SK-N-SH treated with all-trans-retinoic acid at 6 μM for 48 hours (cell line): ENCODE data around the gene GUCY2F.

ENCODE experiments used
- ATAC-seq: fragments of 200-7000 bp; cut with Tn5 transposase; 3 replicates; pipeline ENCODE4 v1.9.1; 2020; ENCODE audit warnings: mild to moderate bottlenecking, moderate library complexity
- BACH2 ChIP-seq: fragments of 250-450 bp; sonication (Bioruptor Pico); IDR thresholded peaks from 2 replicates; pipeline ENCODE4 v1.9.0; 2021; ENCODE audit warnings: mild to moderate bottlenecking, borderline replicate concordance
- CSDC2 ChIP-seq: fragments of 250-450 bp; sonication (Bioruptor Pico); IDR thresholded peaks from 2 replicates; pipeline ENCODE4 v1.5.0; 2020; ENCODE audit warnings: mild to moderate bottlenecking, moderate library complexity
- ESRRG ChIP-seq: fragments of 250-450 bp; sonication (Bioruptor Pico); IDR thresholded peaks from 2 replicates; pipeline ENCODE4 v1.6.1; 2021; ENCODE audit warnings: mild to moderate bottlenecking
- GLIS3 ChIP-seq: fragments of 250-450 bp; sonication (Bioruptor Pico); IDR thresholded peaks from 2 replicates; pipeline ENCODE4 v1.5.0; 2020; ENCODE audit warnings: mild to moderate bottlenecking, moderate library complexity
- ISL1 ChIP-seq: fragments of 250-450 bp; sonication (Bioruptor Pico); IDR thresholded peaks from 2 replicates; pipeline ENCODE4 v2.1.2; 2022; ENCODE audit warnings: mild to moderate bottlenecking, moderate library complexity
- OSR1 ChIP-seq: fragments of 250-450 bp; sonication (Bioruptor Pico); IDR thresholded peaks from 2 replicates; pipeline ENCODE4 v1.8.0; 2022; ENCODE audit warnings: moderate library complexity, mild to moderate bottlenecking, inconsistent platforms
- POU6F1 ChIP-seq: fragments of 250-450 bp; sonication (Bioruptor Pico); IDR thresholded peaks from 2 replicates; pipeline ENCODE4 v1.8.0; 2021; ENCODE audit warnings: low read depth, mild to moderate bottlenecking, moderate library complexity, borderline replicate concordance
- PPARA ChIP-seq: fragments of 250-450 bp; sonication (Bioruptor Pico); IDR thresholded peaks from 2 replicates; pipeline ENCODE4 v1.5.0; 2020; ENCODE audit warnings: mild to moderate bottlenecking, borderline replicate concordance
- RARB ChIP-seq: fragments of 250-450 bp; sonication (Bioruptor Pico); IDR thresholded peaks from 2 replicates; pipeline ENCODE4 v1.8.0; 2021; ENCODE audit warnings: mild to moderate bottlenecking, moderate library complexity
- SNAI2 ChIP-seq: fragments of 250-450 bp; sonication (Bioruptor Pico); IDR thresholded peaks from 2 replicates; pipeline ENCODE4 v1.5.0; 2020; ENCODE audit warnings: mild to moderate bottlenecking, moderate library complexity
- TCF4 ChIP-seq: fragments of 250-450 bp; sonication (Bioruptor Pico); IDR thresholded peaks from 2 replicates; pipeline ENCODE4 v1.8.0; 2021; ENCODE audit warnings: mild to moderate bottlenecking, moderate library complexity, borderline replicate concordance
- TOX ChIP-seq: fragments of 250-450 bp; sonication (Bioruptor Pico); IDR thresholded peaks from 2 replicates; pipeline ENCODE4 v1.8.0; 2021; ENCODE audit warnings: mild to moderate bottlenecking, moderate library complexity, borderline replicate concordance
- ZC3H10 ChIP-seq: fragments of 250-450 bp; sonication (Bioruptor Pico); IDR thresholded peaks from 2 replicates; pipeline ENCODE4 v1.5.1; 2021; ENCODE audit warnings: mild to moderate bottlenecking, moderate library complexity
- ZFP3 ChIP-seq: fragments of 250-450 bp; sonication (Bioruptor Pico); IDR thresholded peaks from 2 replicates; pipeline ENCODE4 v1.5.0; 2020; ENCODE audit warnings: mild to moderate bottlenecking, moderate library complexity
- ZFP30 ChIP-seq: fragments of 450-650 bp; formaldehyde crosslinking; IDR thresholded peaks from 2 replicates; pipeline ENCODE4 v1.5.0; 2022; ENCODE audit warnings: mild to moderate bottlenecking, moderate library complexity
- TF ChIP-seq, protein P1 (sequence below): fragments of 250-450 bp; sonication (Bioruptor Pico); IDR thresholded peaks from 2 replicates; pipeline ENCODE4 v1.8.0; 2020; ENCODE audit warnings: mild to moderate bottlenecking, moderate library complexity, borderline replicate concordance
- TF ChIP-seq, protein P2 (sequence below): fragments of 250-450 bp; sonication (Bioruptor Pico); IDR thresholded peaks from 2 replicates; pipeline ENCODE4 v1.5.0; 2020; ENCODE audit warnings: mild to moderate bottlenecking, moderate library complexity
- TF ChIP-seq, protein P3 (sequence below): fragments of 250-450 bp; sonication (Bioruptor Pico); IDR thresholded peaks from 2 replicates; pipeline ENCODE4 v1.5.1; 2021; ENCODE audit warnings: mild to moderate bottlenecking, moderate library complexity
- TF ChIP-seq, protein P4 (sequence below): fragments of 250-450 bp; sonication (Bioruptor Pico); IDR thresholded peaks from 2 replicates; pipeline ENCODE4 v1.5.1; 2020; ENCODE audit warnings: low read depth, mild to moderate bottlenecking, moderate library complexity

GUCY2F gene

GRCh38 chrX:109441266-109441665 lies 40.6 kb downstream of the GUCY2F start:
- TF ChIP-seq, protein P1, sequence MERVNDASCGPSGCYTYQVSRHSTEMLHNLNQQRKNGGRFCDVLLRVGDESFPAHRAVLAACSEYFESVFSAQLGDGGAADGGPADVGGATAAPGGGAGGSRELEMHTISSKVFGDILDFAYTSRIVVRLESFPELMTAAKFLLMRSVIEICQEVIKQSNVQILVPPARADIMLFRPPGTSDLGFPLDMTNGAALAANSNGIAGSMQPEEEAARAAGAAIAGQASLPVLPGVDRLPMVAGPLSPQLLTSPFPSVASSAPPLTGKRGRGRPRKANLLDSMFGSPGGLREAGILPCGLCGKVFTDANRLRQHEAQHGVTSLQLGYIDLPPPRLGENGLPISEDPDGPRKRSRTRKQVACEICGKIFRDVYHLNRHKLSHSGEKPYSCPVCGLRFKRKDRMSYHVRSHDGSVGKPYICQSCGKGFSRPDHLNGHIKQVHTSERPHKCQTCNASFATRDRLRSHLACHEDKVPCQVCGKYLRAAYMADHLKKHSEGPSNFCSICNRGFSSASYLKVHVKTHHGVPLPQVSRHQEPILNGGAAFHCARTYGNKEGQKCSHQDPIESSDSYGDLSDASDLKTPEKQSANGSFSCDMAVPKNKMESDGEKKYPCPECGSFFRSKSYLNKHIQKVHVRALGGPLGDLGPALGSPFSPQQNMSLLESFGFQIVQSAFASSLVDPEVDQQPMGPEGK (CRISPR knock-in tag) = no peak
- TF ChIP-seq ISL1 (CRISPR knock-in tag) = no peak
- TF ChIP-seq, protein P2, sequence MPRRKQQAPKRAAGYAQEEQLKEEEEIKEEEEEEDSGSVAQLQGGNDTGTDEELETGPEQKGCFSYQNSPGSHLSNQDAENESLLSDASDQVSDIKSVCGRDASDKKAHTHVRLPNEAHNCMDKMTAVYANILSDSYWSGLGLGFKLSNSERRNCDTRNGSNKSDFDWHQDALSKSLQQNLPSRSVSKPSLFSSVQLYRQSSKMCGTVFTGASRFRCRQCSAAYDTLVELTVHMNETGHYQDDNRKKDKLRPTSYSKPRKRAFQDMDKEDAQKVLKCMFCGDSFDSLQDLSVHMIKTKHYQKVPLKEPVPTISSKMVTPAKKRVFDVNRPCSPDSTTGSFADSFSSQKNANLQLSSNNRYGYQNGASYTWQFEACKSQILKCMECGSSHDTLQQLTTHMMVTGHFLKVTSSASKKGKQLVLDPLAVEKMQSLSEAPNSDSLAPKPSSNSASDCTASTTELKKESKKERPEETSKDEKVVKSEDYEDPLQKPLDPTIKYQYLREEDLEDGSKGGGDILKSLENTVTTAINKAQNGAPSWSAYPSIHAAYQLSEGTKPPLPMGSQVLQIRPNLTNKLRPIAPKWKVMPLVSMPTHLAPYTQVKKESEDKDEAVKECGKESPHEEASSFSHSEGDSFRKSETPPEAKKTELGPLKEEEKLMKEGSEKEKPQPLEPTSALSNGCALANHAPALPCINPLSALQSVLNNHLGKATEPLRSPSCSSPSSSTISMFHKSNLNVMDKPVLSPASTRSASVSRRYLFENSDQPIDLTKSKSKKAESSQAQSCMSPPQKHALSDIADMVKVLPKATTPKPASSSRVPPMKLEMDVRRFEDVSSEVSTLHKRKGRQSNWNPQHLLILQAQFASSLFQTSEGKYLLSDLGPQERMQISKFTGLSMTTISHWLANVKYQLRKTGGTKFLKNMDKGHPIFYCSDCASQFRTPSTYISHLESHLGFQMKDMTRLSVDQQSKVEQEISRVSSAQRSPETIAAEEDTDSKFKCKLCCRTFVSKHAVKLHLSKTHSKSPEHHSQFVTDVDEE = no peak
- TF ChIP-seq ZC3H10 = no peak
- no peak for TF ChIP-seq GLIS3 (CRISPR knock-in tag)
- TF ChIP-seq OSR1 = no peak
- TF ChIP-seq PPARA (CRISPR knock-in tag) = no peak
- TF ChIP-seq ESRRG (CRISPR knock-in tag) = no peak
- TF ChIP-seq RARB = no peak
- no peak for TF ChIP-seq ZFP3 (CRISPR knock-in tag)
- TF ChIP-seq BACH2 (CRISPR knock-in tag) = no peak
- TF ChIP-seq, protein P3, sequence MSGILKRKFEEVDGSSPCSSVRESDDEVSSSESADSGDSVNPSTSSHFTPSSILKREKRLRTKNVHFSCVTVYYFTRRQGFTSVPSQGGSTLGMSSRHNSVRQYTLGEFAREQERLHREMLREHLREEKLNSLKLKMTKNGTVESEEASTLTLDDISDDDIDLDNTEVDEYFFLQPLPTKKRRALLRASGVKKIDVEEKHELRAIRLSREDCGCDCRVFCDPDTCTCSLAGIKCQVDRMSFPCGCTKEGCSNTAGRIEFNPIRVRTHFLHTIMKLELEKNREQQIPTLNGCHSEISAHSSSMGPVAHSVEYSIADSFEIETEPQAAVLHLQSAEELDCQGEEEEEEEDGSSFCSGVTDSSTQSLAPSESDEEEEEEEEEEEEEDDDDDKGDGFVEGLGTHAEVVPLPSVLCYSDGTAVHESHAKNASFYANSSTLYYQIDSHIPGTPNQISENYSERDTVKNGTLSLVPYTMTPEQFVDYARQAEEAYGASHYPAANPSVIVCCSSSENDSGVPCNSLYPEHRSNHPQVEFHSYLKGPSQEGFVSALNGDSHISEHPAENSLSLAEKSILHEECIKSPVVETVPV (CRISPR knock-in tag) = no peak
- no peak for TF ChIP-seq TCF4
- no peak for TF ChIP-seq SNAI2 (CRISPR knock-in tag)
- ATAC-seq = no peak

DNA sequence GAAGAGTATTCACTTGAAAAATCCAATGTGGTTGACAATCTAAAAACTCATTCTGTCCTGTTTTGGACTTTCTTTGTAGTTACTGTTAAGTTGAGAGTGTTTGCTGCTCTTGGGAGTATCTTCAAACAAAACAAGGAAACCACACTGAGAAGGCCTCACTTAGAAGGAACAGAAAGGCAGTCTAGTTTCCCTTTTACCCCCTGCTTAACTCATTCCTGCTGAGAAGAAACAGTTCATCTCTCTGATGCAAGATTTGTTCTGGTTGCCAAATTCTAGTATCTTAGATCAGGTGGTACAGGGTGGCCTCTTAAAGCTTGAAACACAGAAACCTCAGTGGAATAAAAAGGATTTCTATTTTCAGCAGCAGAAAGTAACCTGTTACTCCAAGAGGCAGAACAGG lies 41.4 kb downstream of the GUCY2F start:
- no peak for TF ChIP-seq TCF4
- TF ChIP-seq, protein P4, sequence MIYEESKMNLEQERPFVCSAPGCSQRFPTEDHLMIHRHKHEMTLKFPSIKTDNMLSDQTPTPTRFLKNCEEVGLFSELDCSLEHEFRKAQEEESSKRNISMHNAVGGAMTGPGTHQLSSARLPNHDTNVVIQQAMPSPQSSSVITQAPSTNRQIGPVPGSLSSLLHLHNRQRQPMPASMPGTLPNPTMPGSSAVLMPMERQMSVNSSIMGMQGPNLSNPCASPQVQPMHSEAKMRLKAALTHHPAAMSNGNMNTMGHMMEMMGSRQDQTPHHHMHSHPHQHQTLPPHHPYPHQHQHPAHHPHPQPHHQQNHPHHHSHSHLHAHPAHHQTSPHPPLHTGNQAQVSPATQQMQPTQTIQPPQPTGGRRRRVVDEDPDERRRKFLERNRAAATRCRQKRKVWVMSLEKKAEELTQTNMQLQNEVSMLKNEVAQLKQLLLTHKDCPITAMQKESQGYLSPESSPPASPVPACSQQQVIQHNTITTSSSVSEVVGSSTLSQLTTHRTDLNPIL = no peak
- TF ChIP-seq OSR1 = no peak
- no peak for TF ChIP-seq BACH2 (CRISPR knock-in tag)
- no peak for TF ChIP-seq CSDC2
- TF ChIP-seq, protein P1 (CRISPR knock-in tag) = no peak
- TF ChIP-seq TOX (CRISPR knock-in tag) = no peak
- no peak for TF ChIP-seq RARB
- TF ChIP-seq, protein P2 = no peak
- no peak for TF ChIP-seq ESRRG (CRISPR knock-in tag)
- no peak for TF ChIP-seq ISL1 (CRISPR knock-in tag)
- no peak for TF ChIP-seq ZFP30
- no peak for TF ChIP-seq SNAI2 (CRISPR knock-in tag)
- no peak for TF ChIP-seq POU6F1 (CRISPR knock-in tag)
- TF ChIP-seq, all 23 proteins: peak for 0
- ATAC-seq = no peak
